A673 (cell line): ENCODE results near the gene TMEM130. TPM values are rescaled to one million over a fixed set of nuclear protein-coding genes. Genes with fewer than 3 reads are reported as not detected.

Source experiments
- BruUV-seq: library from RNA; stranded (reverse); fragments of 400-500 nt; replicated peaks from 2 replicates; lab custom pipeline; 2021; lab: Mats Ljungman, UMichigan
- CTCF ChIA-PET: fragments of 300-600 bp; sonication (Branson Sonifier 250); formaldehyde crosslinking; loops from one replicate; lab custom pipeline; 2022; ENCODE audit warnings: antibody characterized with exemption; lab: Charles Lee
- POLR2A ChIA-PET: fragments of 300-600 bp; sonication (Branson Sonifier 250); formaldehyde crosslinking; loops from one replicate; lab custom pipeline; 2022; ENCODE audit warnings: antibody characterized with exemption; ENCODE audit not compliant: low non-redundant PET; lab: Charles Lee
- DNase-seq: peaks from one replicate; pipeline ENCODE4 v3.0.0-alpha.2; 2015; ENCODE audit warnings: low spot score
- H3K27ac ChIP-seq: fragments of 200-600 bp; sonication (generic); 2 replicates; pipeline ENCODE4 v1.5.1; 2016; ENCODE audit warnings: mixed run types, low read depth, mild to moderate bottlenecking, mixed read lengths, antibody characterized with exemption, low read length; ENCODE audit not compliant: poor library complexity, severe bottlenecking
- H3K27me3 ChIP-seq: fragments of 200-600 bp; sonication (generic); replicated peaks from 2 replicates; pipeline ENCODE4 v1.6.1; 2017; ENCODE audit warnings: mixed run types, low read depth, mild to moderate bottlenecking, mixed read lengths, antibody characterized with exemption, low read length; ENCODE audit not compliant: insufficient read depth, poor library complexity
- H3K36me3 ChIP-seq: fragments of 200-600 bp; sonication (generic); 2 replicates; pipeline ENCODE4 v1.6.1; 2016; ENCODE audit warnings: mixed run types, mild to moderate bottlenecking, mixed read lengths, antibody characterized with exemption, low read length; ENCODE audit not compliant: insufficient read depth, poor library complexity, severe bottlenecking
- H3K4me1 ChIP-seq: fragments of 200-600 bp; sonication (generic); 2 replicates; pipeline ENCODE4 v1.6.1; 2017; ENCODE audit warnings: mixed run types, mild to moderate bottlenecking, mixed read lengths, antibody characterized with exemption, low read length; ENCODE audit not compliant: insufficient read depth, poor library complexity, severe bottlenecking
- H3K4me3 ChIP-seq: fragments of 200-600 bp; sonication (generic); 2 replicates; pipeline ENCODE4 v1.5.1; 2016; ENCODE audit warnings: low read depth, mixed run types, mild to moderate bottlenecking, mixed read lengths, low read length; ENCODE audit not compliant: poor library complexity, severe bottlenecking
- H3K9me3 ChIP-seq: fragments of 200-600 bp; sonication (generic); 2 replicates; pipeline ENCODE4 v1.6.1; 2016; ENCODE audit warnings: mixed run types, low read depth, mild to moderate bottlenecking, mixed read lengths, antibody characterized with exemption, low read length; ENCODE audit not compliant: poor library complexity, severe bottlenecking
- EZH2 ChIP-seq: fragments of 200-600 bp; sonication (generic); IDR thresholded peaks from 2 replicates; pipeline ENCODE4 v1.6.1; 2017; ENCODE audit warnings: borderline replicate concordance, low read depth, mild to moderate bottlenecking, mixed read lengths, antibody characterized with exemption, low read length; ENCODE audit not compliant: poor library complexity, severe bottlenecking
- intact Hi-C: fragments of 100-400 bp; cut with micrococcal nuclease; formaldehyde crosslinking; loops from one replicate; pipeline ENCODE4 v1.10.0; 2022; ENCODE audit not compliant: unreplicated experiment
- total RNA-seq: library from RNA; stranded (reverse); gene quantifications from 2 replicates; pipeline ENCODE4 v1.2.3, GENCODE V29; 2021
- TF ChIP-seq, protein P1 (sequence below): fragments of 300-800, 200-600 bp; sonication (generic); conservative IDR thresholded peaks from 2 replicates; pipeline ENCODE4 v1.5.1; 2017; ENCODE audit warnings: low read depth, mild to moderate bottlenecking, antibody characterized with exemption, low read length, moderate library complexity, mixed read lengths

TMEM130 gene
- total RNA-seq, 1 experiment from 2014 or later, result not detected

DNA sequence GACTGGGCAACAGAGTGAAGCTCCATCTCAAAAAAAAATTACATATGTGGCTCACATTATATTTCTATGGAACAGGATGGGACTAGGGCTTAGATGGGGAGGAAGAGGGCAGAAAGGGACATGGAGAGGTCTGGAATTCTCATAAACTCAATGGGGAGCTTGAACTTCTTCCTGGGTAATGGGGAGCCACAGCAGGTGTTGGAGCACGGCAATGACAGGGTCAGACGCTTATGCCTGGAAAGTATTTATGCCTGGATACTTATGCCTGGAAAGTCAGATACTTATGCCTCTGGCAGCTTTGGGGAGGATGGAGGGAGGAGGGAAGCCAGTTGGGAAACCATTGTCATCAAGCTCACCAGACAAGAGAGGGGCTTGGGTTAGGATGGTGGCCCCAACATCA lies 36.8 kb downstream of the TMEM130 start:
- no peak for DNase-seq
- no TSS peak for BruUV-seq

DNA sequence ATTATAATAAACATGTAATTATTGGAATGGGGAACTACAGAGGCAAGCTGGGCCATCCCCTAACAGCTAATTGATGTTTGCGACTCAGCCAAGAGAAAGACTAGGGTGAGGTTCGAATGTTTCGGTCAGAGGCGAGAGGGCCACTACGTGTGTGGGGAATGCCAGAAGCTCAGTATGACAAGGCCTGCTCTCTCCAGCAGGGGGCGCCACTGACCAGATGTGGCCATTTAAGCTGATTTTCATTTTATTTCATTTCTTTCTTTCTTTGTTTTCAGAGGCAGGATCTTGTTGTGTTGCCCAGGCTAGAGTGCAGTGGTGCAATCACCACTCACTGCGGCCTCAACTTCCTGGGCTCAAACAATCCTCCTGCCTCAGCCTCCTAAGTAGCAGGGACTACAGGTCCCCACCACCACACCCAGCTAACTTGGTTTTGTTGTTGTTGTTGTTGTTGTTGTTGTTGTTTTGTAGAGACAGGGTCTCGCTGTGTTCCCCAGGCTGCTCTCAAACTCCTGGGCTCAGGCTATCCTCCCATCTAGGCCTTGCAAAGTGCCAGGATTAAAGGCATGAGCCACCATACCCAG lies 38.1 kb downstream of the TMEM130 start:
- Histone ChIP-seq H3K9me3 (no peaks in the 10 kb centered on the region), H3K27ac (no peak overlapping the region), H3K4me3 (no peak overlapping the region), H3K36me3 (no peaks in the 10 kb centered on the region), H3K27me3 (no peaks in the 10 kb centered on the region), H3K4me1 (no peaks in the 10 kb centered on the region)
- TF ChIP-seq, protein P1, sequence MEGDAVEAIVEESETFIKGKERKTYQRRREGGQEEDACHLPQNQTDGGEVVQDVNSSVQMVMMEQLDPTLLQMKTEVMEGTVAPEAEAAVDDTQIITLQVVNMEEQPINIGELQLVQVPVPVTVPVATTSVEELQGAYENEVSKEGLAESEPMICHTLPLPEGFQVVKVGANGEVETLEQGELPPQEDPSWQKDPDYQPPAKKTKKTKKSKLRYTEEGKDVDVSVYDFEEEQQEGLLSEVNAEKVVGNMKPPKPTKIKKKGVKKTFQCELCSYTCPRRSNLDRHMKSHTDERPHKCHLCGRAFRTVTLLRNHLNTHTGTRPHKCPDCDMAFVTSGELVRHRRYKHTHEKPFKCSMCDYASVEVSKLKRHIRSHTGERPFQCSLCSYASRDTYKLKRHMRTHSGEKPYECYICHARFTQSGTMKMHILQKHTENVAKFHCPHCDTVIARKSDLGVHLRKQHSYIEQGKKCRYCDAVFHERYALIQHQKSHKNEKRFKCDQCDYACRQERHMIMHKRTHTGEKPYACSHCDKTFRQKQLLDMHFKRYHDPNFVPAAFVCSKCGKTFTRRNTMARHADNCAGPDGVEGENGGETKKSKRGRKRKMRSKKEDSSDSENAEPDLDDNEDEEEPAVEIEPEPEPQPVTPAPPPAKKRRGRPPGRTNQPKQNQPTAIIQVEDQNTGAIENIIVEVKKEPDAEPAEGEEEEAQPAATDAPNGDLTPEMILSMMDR, result peak; percentile 80
- TF ChIP-seq EZH2, result no peak
- CTCF ChIA-PET, result interaction anchor here (0.6 to 1.0 kb wide), 4 partner anchors 26 to 421 kb away, joined by 3 read pairs; no protein-coding TSS in a partner anchor
- peak; percentile 33 for DNase-seq
- no TSS peak for BruUV-seq
- intact Hi-C loops, result no loop called here
- POLR2A ChIA-PET, result no interaction called here

More for the DNA sequence above, 36.8 kb downstream of the TMEM130 start:
- POLR2A ChIA-PET, result no interaction called here
- Histone ChIP-seq H3K36me3 (no peaks in the 10 kb centered on the region), H3K27ac (no peak overlapping the region), H3K4me1 (peaks cover 10% of the 10 kb centered on the region), H3K4me3 (no peak overlapping the region), H3K27me3 (no peaks in the 10 kb centered on the region), H3K9me3 (no peaks in the 10 kb centered on the region)
- CTCF ChIA-PET, result interaction anchor here (0.6 kb wide), 2 partner anchors 39 to 343 kb away, joined by 3 to 7 read pairs; no protein-coding TSS in a partner anchor
- intact Hi-C loops, result no loop called here
- TF ChIP-seq, protein P1, result no peak
- no peak for TF ChIP-seq EZH2

DNA sequence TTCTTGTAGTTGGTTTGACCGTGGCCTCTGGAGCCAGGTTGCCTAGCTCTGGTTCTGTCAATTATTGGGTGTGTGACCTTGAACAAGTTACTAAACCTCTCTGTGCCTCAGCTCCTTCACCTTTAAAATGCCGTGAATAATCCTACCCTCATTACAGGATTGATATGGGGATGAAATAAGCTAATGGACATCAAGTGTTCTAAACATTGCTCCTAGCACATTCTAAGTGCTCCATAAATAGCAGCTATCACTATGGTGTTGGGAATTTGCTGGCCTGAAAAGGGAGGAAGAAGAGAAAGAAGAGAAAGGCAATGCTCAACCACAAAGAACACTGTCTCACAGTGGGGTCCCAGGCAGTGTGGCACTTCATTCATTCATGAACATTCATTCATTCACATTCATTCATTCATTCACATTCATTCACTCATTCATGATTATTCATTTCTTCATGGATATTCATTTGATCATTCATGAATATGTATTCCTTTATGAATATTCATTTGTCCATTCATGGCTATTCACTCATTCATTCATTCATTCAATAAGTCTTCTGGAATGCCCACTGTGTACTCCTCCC lies 38.8 kb downstream of the TMEM130 start:
- TF ChIP-seq, protein P1, result no peak
- no peak for TF ChIP-seq EZH2
- H3K4me3 ChIP-seq, result no peak overlapping the region
- no peak overlapping the region for H3K27ac ChIP-seq
- DNase-seq, result no peak
- POLR2A ChIA-PET, result no interaction called here
- no TSS peak for BruUV-seq
- H3K36me3 ChIP-seq, result no peaks in the 10 kb centered on the region
- CTCF ChIA-PET, result interaction anchor here (0.7 to 1.0 kb wide), 3 partner anchors 10 to 420 kb away, joined by 3 read pairs; no protein-coding TSS in a partner anchor
- no peaks in the 10 kb centered on the region for H3K9me3 ChIP-seq
- intact Hi-C loops, result no loop called here
- no peaks in the 10 kb centered on the region for H3K4me1 ChIP-seq
- no peaks in the 10 kb centered on the region for H3K27me3 ChIP-seq
